GM23338 (cell line): ENCODE measurements around the gene TFDP1. TPM values are rescaled to one million over a fixed set of nuclear protein-coding genes. Genes with fewer than 3 reads are reported as not detected.

Experiments used
- ATAC-seq: fragments of 200-7000 bp; cut with Tn5 transposase; 3 replicates; pipeline ENCODE4 v1.9.1; 2020
- DNase-seq: peaks from one replicate; pipeline ENCODE4 v3.0.0-alpha.2; 2015; ENCODE audit warnings: low spot score
- H2AFZ ChIP-seq: fragments of 200-600 bp; sonication (generic); 2 replicates; pipeline ENCODE4 v1.8.0; 2016; ENCODE audit warnings: antibody characterized with exemption, mild to moderate bottlenecking, moderate library complexity
- H3F3A ChIP-seq: fragments of 200-600 bp; sonication (generic); replicated peaks from 2 replicates; pipeline ENCODE4 v1.8.0; 2017; ENCODE audit warnings: antibody characterized with exemption, mixed run types, low read depth
- H3K27ac ChIP-seq: fragments of 200-600 bp; sonication (generic); 2 replicates; pipeline ENCODE4 v1.6.1; 2016; ENCODE audit warnings: low read depth
- H3K27me3 ChIP-seq: fragments of 200-600 bp; sonication (generic); 2 replicates; pipeline ENCODE4 v1.8.0; 2016; ENCODE audit warnings: mild to moderate bottlenecking, mixed run types, moderate library complexity; ENCODE audit not compliant: insufficient read depth
- H3K36me3 ChIP-seq: fragments of 200-600 bp; sonication (generic); 2 replicates; pipeline ENCODE4 v1.8.0; 2016; ENCODE audit warnings: mild to moderate bottlenecking; ENCODE audit not compliant: insufficient read depth
- H3K4me1 ChIP-seq: fragments of 200-600 bp; sonication (generic); 2 replicates; pipeline ENCODE4 v1.8.0; 2016; ENCODE audit warnings: mild to moderate bottlenecking, moderate library complexity; ENCODE audit not compliant: insufficient read depth
- H3K4me2 ChIP-seq: fragments of 200-600 bp; sonication (generic); 2 replicates; pipeline ENCODE4 v1.7.1; 2017; ENCODE audit warnings: mixed run types
- H3K4me3 ChIP-seq: fragments of 200-600 bp; sonication (generic); 2 replicates; pipeline ENCODE4 v1.6.1; 2016; ENCODE audit warnings: mixed run types
- H3K79me2 ChIP-seq: fragments of 200-600 bp; sonication (generic); replicated peaks from 2 replicates; pipeline ENCODE4 v1.8.0; 2017; ENCODE audit warnings: mild to moderate bottlenecking; ENCODE audit not compliant: insufficient read depth
- H3K9me2 ChIP-seq: fragments of 200-600 bp; sonication (generic); 2 replicates; pipeline ENCODE4 v1.8.0; 2017; ENCODE audit not compliant: insufficient read depth
- H4K20me1 ChIP-seq: fragments of 200-600 bp; sonication (generic); replicated peaks from 2 replicates; pipeline ENCODE4 v1.8.0; 2017; ENCODE audit warnings: mild to moderate bottlenecking; ENCODE audit not compliant: insufficient read depth
- H3K27ac Mint-ChIP-seq: 2 replicates; pipeline ENCODE4 v1.8.0; 2020; ENCODE audit warnings: inconsistent platforms, mild to moderate bottlenecking, moderate library complexity, mixed read lengths
- H3K27me3 Mint-ChIP-seq: 3 replicates; pipeline ENCODE4 v1.8.0; 2022; ENCODE audit warnings: low read depth, mild to moderate bottlenecking, moderate library complexity, mixed read lengths, inconsistent platforms; ENCODE audit not compliant: insufficient read depth, poor library complexity
- H3K36me3 Mint-ChIP-seq: 3 replicates; pipeline ENCODE4 v1.8.0; 2021; ENCODE audit warnings: low read depth, mild to moderate bottlenecking, inconsistent platforms, moderate library complexity, mixed read lengths
- H3K4me1 Mint-ChIP-seq: 3 replicates; pipeline ENCODE4 v1.8.0; 2020; ENCODE audit warnings: mild to moderate bottlenecking, inconsistent platforms, mixed read lengths
- H3K4me3 Mint-ChIP-seq: 3 replicates; pipeline ENCODE4 v1.8.0; 2021; ENCODE audit warnings: moderate library complexity, mild to moderate bottlenecking, inconsistent platforms, mixed read lengths
- H3K9me3 Mint-ChIP-seq: 3 replicates; pipeline ENCODE4 v1.8.0; 2020; ENCODE audit warnings: moderate library complexity, mild to moderate bottlenecking, inconsistent platforms, mixed read lengths
- CREB1 ChIP-seq: fragments of 250-450 bp; sonication (Bioruptor Pico); IDR thresholded peaks from 2 replicates; pipeline ENCODE4 v1.5.0; 2020; ENCODE audit warnings: low read depth, mild to moderate bottlenecking, moderate library complexity
- EZH2 ChIP-seq: fragments of 200-600 bp; sonication (generic); IDR thresholded peaks from one replicate; pipeline ENCODE4 v1.8.0; 2017; ENCODE audit warnings: antibody characterized with exemption, mild to moderate bottlenecking, low read depth; ENCODE audit not compliant: unreplicated experiment
- EZH2phosphoT487 ChIP-seq: fragments of 200-600 bp; sonication (generic); IDR thresholded peaks from one replicate; pipeline ENCODE4 v1.8.1; 2018; ENCODE audit warnings: antibody characterized with exemption; ENCODE audit not compliant: unreplicated experiment
- JUNB ChIP-seq: IDR thresholded peaks from one replicate; pipeline ENCODE4 v1.6.1; 2016; ENCODE audit warnings: antibody characterized with exemption; ENCODE audit not compliant: unreplicated experiment
- NANOG ChIP-seq: IDR thresholded peaks from 2 replicates; pipeline ENCODE4 v1.6.1; 2016; ENCODE audit warnings: antibody characterized with exemption, borderline replicate concordance
- POLR2AphosphoS5 ChIP-seq: IDR thresholded peaks from 2 replicates; pipeline ENCODE4 v1.6.1; 2016; ENCODE audit warnings: antibody characterized with exemption, low read depth
- STAT1 ChIP-seq: IDR thresholded peaks from one replicate; pipeline ENCODE4 v1.6.1; 2016; ENCODE audit warnings: antibody characterized with exemption; ENCODE audit not compliant: unreplicated experiment
- ZNF114 ChIP-seq: fragments of 250-450 bp; sonication (Bioruptor Pico); IDR thresholded peaks from 2 replicates; pipeline ENCODE4 v1.5.0; 2020; ENCODE audit warnings: mild to moderate bottlenecking, moderate library complexity
- ZNF331 ChIP-seq: fragments of 250-450 bp; sonication (Bioruptor Pico); IDR thresholded peaks from 2 replicates; pipeline ENCODE4 v1.5.0; 2020; ENCODE audit warnings: low read depth, mild to moderate bottlenecking, moderate library complexity
- polyA plus RNA-seq: library from polyadenylated mRNA; unstranded; fragments of >200 nt; fragmentation: Nextera tagmentation; extraction: Ambion mirVana; gene quantifications from 2 replicates; pipeline ENCODE4 v1.2.1, GENCODE V29; 2016
- total RNA-seq: library from RNA; depleted of rRNA; stranded (reverse); fragments of >200 nt; shearing (Covaris generic); gene quantifications from 2 replicates; pipeline ENCODE4 v1.2.3, GENCODE V29; 2014
- TF ChIP-seq, protein P1 (sequence below): fragments of 250-450 bp; sonication (Bioruptor Pico); IDR thresholded peaks from 2 replicates; pipeline ENCODE4 v1.5.0; 2020; ENCODE audit warnings: mild to moderate bottlenecking, moderate library complexity
- TF ChIP-seq, protein P2 (sequence below), 2 experiments: fragments of 200-600 bp in 1 of 2; sonication (generic) in 1 of 2; conservative IDR thresholded peaks; 2 replicates each; pipeline versions ENCODE4 v1.5.1 to v1.6.1; 2016 to 2017; ENCODE audit warnings: antibody characterized with exemption in 2 of 2, low read depth in 2 of 2, mild to moderate bottlenecking in 2 of 2, moderate library complexity in 1 of 2
- TF ChIP-seq, protein P3 (sequence below): IDR thresholded peaks from one replicate; pipeline ENCODE4 v1.6.1; 2018; ENCODE audit warnings: antibody characterized with exemption; ENCODE audit not compliant: unreplicated experiment
- TF ChIP-seq, protein P4 (sequence below): IDR thresholded peaks from 2 replicates; pipeline ENCODE4 v1.6.1; 2016; ENCODE audit warnings: antibody characterized with exemption

The TFDP1 gene
- total and polyA plus RNA-seq, 2 experiments from 2014 or later: 42.9 to 80.0 TPM

DNA sequence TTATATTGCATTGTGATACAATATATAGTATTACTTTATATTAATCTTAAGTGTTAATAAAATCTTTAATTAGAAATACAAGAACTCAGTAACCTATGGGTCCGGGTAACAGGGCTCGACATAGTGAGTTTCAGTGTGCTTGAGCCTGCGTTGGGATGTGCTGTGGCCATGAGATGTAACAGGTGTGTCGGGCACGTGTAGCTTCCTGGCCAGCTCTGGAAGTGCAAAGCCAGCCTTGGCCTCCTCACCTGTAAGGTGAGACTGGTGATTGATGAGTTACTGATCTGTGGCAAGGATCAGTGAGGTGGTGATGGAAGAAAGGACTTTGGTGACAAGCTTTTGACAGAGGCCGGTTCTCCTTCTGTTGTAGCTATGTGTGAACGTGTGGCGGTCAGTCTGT is 54.3 kb downstream of the TFDP1 start:
- no peak overlapping the region for H3K4me3 ChIP-seq
- no peaks in the 10 kb centered on the region for H3K27me3 ChIP-seq
- H3K27ac Mint-ChIP-seq: no peak overlapping the region
- TF ChIP-seq CREB1 (CRISPR knock-in tag): no peak
- no peak for TF ChIP-seq ZNF114 (CRISPR knock-in tag)
- TF ChIP-seq EZH2phosphoT487: no peak
- TF ChIP-seq, protein P1, sequence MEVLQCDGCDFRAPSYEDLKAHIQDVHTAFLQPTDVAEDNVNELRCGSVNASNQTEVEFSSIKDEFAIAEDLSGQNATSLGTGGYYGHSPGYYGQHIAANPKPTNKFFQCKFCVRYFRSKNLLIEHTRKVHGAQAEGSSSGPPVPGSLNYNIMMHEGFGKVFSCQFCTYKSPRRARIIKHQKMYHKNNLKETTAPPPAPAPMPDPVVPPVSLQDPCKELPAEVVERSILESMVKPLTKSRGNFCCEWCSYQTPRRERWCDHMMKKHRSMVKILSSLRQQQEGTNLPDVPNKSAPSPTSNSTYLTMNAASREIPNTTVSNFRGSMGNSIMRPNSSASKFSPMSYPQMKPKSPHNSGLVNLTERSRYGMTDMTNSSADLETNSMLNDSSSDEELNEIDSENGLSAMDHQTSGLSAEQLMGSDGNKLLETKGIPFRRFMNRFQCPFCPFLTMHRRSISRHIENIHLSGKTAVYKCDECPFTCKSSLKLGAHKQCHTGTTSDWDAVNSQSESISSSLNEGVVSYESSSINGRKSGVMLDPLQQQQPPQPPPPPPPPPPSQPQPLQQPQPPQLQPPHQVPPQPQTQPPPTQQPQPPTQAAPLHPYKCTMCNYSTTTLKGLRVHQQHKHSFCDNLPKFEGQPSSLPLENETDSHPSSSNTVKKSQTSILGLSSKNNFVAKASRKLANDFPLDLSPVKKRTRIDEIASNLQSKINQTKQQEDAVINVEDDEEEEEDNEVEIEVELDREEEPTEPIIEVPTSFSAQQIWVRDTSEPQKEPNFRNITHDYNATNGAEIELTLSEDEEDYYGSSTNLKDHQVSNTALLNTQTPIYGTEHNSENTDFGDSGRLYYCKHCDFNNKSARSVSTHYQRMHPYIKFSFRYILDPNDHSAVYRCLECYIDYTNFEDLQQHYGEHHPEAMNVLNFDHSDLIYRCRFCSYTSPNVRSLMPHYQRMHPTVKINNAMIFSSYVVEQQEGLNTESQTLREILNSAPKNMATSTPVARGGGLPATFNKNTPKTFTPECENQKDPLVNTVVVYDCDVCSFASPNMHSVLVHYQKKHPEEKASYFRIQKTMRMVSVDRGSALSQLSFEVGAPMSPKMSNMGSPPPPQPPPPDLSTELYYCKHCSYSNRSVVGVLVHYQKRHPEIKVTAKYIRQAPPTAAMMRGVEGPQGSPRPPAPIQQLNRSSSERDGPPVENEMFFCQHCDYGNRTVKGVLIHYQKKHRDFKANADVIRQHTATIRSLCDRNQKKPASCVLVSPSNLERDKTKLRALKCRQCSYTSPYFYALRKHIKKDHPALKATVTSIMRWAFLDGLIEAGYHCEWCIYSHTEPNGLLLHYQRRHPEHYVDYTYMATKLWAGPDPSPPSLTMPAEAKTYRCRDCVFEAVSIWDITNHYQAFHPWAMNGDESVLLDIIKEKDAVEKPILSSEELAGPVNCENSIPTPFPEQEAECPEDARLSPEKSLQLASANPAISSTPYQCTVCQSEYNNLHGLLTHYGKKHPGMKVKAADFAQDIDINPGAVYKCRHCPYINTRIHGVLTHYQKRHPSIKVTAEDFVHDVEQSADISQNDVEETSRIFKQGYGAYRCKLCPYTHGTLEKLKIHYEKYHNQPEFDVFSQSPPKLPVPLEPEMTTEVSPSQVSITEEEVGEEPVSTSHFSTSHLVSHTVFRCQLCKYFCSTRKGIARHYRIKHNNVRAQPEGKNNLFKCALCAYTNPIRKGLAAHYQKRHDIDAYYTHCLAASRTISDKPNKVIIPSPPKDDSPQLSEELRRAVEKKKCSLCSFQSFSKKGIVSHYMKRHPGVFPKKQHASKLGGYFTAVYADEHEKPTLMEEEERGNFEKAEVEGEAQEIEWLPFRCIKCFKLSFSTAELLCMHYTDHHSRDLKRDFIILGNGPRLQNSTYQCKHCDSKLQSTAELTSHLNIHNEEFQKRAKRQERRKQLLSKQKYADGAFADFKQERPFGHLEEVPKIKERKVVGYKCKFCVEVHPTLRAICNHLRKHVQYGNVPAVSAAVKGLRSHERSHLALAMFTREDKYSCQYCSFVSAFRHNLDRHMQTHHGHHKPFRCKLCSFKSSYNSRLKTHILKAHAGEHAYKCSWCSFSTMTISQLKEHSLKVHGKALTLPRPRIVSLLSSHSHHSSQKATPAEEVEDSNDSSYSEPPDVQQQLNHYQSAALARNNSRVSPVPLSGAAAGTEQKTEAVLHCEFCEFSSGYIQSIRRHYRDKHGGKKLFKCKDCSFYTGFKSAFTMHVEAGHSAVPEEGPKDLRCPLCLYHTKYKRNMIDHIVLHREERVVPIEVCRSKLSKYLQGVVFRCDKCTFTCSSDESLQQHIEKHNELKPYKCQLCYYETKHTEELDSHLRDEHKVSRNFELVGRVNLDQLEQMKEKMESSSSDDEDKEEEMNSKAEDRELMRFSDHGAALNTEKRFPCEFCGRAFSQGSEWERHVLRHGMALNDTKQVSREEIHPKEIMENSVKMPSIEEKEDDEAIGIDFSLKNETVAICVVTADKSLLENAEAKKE (CRISPR knock-in tag): no peak
- TF ChIP-seq JUNB: no peak
- TF ChIP-seq ZNF331 (CRISPR knock-in tag): no peak
- TF ChIP-seq NANOG: no peak
- no peak for TF ChIP-seq POLR2AphosphoS5
- no peak for TF ChIP-seq EZH2
- TF ChIP-seq, protein P2, sequence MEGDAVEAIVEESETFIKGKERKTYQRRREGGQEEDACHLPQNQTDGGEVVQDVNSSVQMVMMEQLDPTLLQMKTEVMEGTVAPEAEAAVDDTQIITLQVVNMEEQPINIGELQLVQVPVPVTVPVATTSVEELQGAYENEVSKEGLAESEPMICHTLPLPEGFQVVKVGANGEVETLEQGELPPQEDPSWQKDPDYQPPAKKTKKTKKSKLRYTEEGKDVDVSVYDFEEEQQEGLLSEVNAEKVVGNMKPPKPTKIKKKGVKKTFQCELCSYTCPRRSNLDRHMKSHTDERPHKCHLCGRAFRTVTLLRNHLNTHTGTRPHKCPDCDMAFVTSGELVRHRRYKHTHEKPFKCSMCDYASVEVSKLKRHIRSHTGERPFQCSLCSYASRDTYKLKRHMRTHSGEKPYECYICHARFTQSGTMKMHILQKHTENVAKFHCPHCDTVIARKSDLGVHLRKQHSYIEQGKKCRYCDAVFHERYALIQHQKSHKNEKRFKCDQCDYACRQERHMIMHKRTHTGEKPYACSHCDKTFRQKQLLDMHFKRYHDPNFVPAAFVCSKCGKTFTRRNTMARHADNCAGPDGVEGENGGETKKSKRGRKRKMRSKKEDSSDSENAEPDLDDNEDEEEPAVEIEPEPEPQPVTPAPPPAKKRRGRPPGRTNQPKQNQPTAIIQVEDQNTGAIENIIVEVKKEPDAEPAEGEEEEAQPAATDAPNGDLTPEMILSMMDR (conservative IDR thresholded peaks at IDR 0.05; ENCODE audit: low read depth in 2 of 2): no peak
- TF ChIP-seq, protein P3, sequence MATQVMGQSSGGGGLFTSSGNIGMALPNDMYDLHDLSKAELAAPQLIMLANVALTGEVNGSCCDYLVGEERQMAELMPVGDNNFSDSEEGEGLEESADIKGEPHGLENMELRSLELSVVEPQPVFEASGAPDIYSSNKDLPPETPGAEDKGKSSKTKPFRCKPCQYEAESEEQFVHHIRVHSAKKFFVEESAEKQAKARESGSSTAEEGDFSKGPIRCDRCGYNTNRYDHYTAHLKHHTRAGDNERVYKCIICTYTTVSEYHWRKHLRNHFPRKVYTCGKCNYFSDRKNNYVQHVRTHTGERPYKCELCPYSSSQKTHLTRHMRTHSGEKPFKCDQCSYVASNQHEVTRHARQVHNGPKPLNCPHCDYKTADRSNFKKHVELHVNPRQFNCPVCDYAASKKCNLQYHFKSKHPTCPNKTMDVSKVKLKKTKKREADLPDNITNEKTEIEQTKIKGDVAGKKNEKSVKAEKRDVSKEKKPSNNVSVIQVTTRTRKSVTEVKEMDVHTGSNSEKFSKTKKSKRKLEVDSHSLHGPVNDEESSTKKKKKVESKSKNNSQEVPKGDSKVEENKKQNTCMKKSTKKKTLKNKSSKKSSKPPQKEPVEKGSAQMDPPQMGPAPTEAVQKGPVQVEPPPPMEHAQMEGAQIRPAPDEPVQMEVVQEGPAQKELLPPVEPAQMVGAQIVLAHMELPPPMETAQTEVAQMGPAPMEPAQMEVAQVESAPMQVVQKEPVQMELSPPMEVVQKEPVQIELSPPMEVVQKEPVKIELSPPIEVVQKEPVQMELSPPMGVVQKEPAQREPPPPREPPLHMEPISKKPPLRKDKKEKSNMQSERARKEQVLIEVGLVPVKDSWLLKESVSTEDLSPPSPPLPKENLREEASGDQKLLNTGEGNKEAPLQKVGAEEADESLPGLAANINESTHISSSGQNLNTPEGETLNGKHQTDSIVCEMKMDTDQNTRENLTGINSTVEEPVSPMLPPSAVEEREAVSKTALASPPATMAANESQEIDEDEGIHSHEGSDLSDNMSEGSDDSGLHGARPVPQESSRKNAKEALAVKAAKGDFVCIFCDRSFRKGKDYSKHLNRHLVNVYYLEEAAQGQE: no peak
- TF ChIP-seq, protein P4, sequence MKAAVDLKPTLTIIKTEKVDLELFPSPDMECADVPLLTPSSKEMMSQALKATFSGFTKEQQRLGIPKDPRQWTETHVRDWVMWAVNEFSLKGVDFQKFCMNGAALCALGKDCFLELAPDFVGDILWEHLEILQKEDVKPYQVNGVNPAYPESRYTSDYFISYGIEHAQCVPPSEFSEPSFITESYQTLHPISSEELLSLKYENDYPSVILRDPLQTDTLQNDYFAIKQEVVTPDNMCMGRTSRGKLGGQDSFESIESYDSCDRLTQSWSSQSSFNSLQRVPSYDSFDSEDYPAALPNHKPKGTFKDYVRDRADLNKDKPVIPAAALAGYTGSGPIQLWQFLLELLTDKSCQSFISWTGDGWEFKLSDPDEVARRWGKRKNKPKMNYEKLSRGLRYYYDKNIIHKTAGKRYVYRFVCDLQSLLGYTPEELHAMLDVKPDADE: no peak
- TF ChIP-seq STAT1: no peak
- H3K79me2 ChIP-seq: no peaks in the 10 kb centered on the region
- no peaks in the 10 kb centered on the region for H3K9me2 ChIP-seq
- H3K9me3 Mint-ChIP-seq: peaks cover 22% of the 10 kb centered on the region; the same call in 2 of the 3 replicates
- H3K27ac ChIP-seq: no peak overlapping the region
- DNase-seq: no peak
- peaks cover 3% of the 10 kb centered on the region for H3K27me3 Mint-ChIP-seq
- no peak overlapping the region for H3K4me2 ChIP-seq
- H3K4me1 Mint-ChIP-seq: no peaks in the 10 kb centered on the region
- peaks cover 3% of the 10 kb centered on the region for H4K20me1 ChIP-seq
- no peaks in the 10 kb centered on the region for H3F3A ChIP-seq
- no peak overlapping the region for H2AFZ ChIP-seq
- H3K36me3 Mint-ChIP-seq: peaks cover 89% of the 10 kb centered on the region
- no peaks in the 10 kb centered on the region for H3K4me1 ChIP-seq
- no peak overlapping the region for H3K4me3 Mint-ChIP-seq
- H3K36me3 ChIP-seq: peaks cover 23% of the 10 kb centered on the region
- no peak for ATAC-seq
